Measurements from ENCODE around the gene PLA2R1. TPM values are rescaled to one million over a fixed set of nuclear protein-coding genes. Genes with fewer than 3 reads are reported as not detected.

PLA2R1 gene
- total and polyA plus RNA-seq, 2 of the 4 experiments (the other 2 are of a cell fraction), result 0.43 to 0.54 TPM

DNA sequence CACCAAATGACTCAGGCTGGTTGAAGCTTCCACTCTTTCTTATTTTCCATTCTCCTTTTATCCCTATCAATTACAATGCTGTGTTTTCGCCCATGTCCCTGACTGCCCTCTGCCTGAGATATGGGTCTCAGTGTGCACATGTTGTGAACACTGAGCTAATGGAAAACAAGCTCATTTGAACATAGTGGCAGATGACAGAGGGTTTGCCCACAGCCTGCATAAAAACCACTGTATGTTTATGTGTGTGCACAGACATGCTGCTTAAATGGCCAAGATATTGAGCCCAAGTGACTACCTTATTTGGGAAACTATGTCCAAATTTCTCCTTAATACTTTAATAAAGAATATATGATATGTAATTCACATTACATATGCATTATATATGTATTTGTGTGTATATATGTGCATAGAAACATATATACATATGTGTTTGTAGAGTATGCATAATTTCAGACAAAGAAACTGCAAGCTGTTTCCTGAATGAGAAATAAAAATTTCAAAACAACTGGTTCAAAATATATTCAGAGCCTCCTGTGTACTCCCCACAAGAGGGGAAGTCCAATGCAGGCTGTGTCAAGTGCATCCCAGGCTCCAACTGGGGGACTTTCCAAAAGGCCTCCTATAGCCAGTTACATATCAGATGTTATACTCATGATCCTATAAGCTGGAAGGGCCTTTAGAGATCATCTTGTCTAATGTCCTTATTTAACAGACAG is 171.7 kb downstream of the PLA2R1 start:
- no peak overlapping the region for H3K23ac ChIP-seq (ENCODE audit: low read depth, low read length)
- H4K8ac ChIP-seq (ENCODE audit: low read depth in 2 of 2, low read length in 2 of 2), result no peak overlapping the region
- no peaks in the 10 kb centered on the region for H4K20me1 ChIP-seq (ENCODE audit: insufficient read depth, low read length)
- no peak overlapping the region for H3K56ac ChIP-seq (ENCODE audit: extremely low read depth, insufficient read depth, low read length)
- no peak overlapping the region for H2BK15ac ChIP-seq (ENCODE audit: low read depth, low read length)
- no peaks in the 10 kb centered on the region for H3K79me1 ChIP-seq (ENCODE audit: low read depth in 1 of 2, low read length in 2 of 2)
- H3K9me3 ChIP-seq (ENCODE audit: control insufficient read depth, insufficient read depth, low read length), result no peaks in the 10 kb centered on the region
- no peak overlapping the region for H3K4me2 ChIP-seq (ENCODE audit: low read depth, low read length)
- no peak overlapping the region for H3K27ac ChIP-seq (ENCODE audit: insufficient read depth, low read length)
- TF ChIP-seq, protein P1, sequence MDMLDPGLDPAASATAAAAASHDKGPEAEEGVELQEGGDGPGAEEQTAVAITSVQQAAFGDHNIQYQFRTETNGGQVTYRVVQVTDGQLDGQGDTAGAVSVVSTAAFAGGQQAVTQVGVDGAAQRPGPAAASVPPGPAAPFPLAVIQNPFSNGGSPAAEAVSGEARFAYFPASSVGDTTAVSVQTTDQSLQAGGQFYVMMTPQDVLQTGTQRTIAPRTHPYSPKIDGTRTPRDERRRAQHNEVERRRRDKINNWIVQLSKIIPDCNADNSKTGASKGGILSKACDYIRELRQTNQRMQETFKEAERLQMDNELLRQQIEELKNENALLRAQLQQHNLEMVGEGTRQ (IDR thresholded peaks at IDR 0.05; ENCODE audit: low read depth, low read length), result no peak
- H3K4me1 ChIP-seq (ENCODE audit: control insufficient read depth, insufficient read depth, low read length), result no peaks in the 10 kb centered on the region
- no CpG with 5 or more reads among the region's 1 CpG for WGBS, 2 experiments (ENCODE audit: extremely low coverage in 2 of 2, insufficient read length in 1 of 2)
- in situ Hi-C loops (cut with MboI; ENCODE audit: low sequenced_read_pairs), result no loop called here
- no peaks in the 10 kb centered on the region for H3K36me3 ChIP-seq (ENCODE audit: control insufficient read depth, insufficient read depth, low read length)
- no peak overlapping the region for H2AK9ac ChIP-seq (replicated peaks; ENCODE audit: low read depth, low read length, poor library complexity)
- no peak for DNase-seq
- dilution Hi-C loops (cut with HindIII; ENCODE audit: low sequenced_read_pairs, unreplicated experiment), result no loop called here
- no TSS peak for BruUV-seq (replicated peaks)
- peaks cover 13% of the 10 kb centered on the region for H3K27me3 ChIP-seq (ENCODE audit: control insufficient read depth, insufficient read depth, low read length)
- no peak overlapping the region for H2BK20ac ChIP-seq (ENCODE audit: low read depth, low read length)
- intact Hi-C loops (cut with micrococcal nuclease), result no loop called here
- H2AFZ ChIP-seq (replicated peaks; ENCODE audit: low read length, poor library complexity), result no peak overlapping the region
- H3K18ac ChIP-seq (ENCODE audit: low read depth, low read length), result no peak overlapping the region
- H4K91ac ChIP-seq (ENCODE audit: insufficient read depth, low read depth, low read length), result no peak overlapping the region
- CTCF ChIA-PET, result no interaction called here
- no peak overlapping the region for H3K4ac ChIP-seq (ENCODE audit: low read depth, low read length)
- H2AK5ac ChIP-seq (ENCODE audit: low read depth, low read length), result no peak overlapping the region
- no peak overlapping the region for H2BK5ac ChIP-seq (ENCODE audit: low read depth, low read length, poor library complexity, severe bottlenecking)
- H3K4me3 ChIP-seq (ENCODE audit: insufficient read depth, low read depth, low read length), result no peak overlapping the region
- H4K5ac ChIP-seq (ENCODE audit: low read depth, low read length), result no peak overlapping the region
- POLR2A ChIA-PET (ENCODE audit: unreplicated experiment), result no interaction called here
- H3K9ac ChIP-seq (ENCODE audit: low read depth, low read length), result no peak overlapping the region
- no peak for ATAC-seq (ENCODE audit: low read depth)
- H3K9me1 ChIP-seq (ENCODE audit: insufficient read depth, low read length), result no peaks in the 10 kb centered on the region
- no peak overlapping the region for H2BK120ac ChIP-seq (ENCODE audit: low read depth, low read length)
- H3K14ac ChIP-seq (replicated peaks; ENCODE audit: low read depth, low read length), result no peak overlapping the region
